Prostate gland (tissue), 2 donors: ENCODE results near the gene TMEM221. TPM values are rescaled to one million over a fixed set of nuclear protein-coding genes. Genes with fewer than 3 reads are reported as not detected.

ENCODE experiments used
- DNase-seq: peaks from one replicate; pipeline ENCODE4 v3.0.0-alpha.2; 2019; ENCODE audit warnings: low spot score
- H3K27ac ChIP-seq, 2 donors: fragments of 200-600 bp; sonication (generic); 2 replicates each; pipeline ENCODE4 v1.5.1; 2017 to 2019
- H3K27me3 ChIP-seq: fragments of 200-600 bp; sonication (generic); replicated peaks from 2 replicates; pipeline ENCODE4 v1.5.1; 2019; ENCODE audit not compliant: insufficient read depth
- H3K36me3 ChIP-seq, 2 donors: fragments of 200-600 bp; sonication (generic); 1 replicate in 1 of 2; 2 replicates in 1 of 2; pipeline versions ENCODE4 v1.5.1 to v1.8.1; 2017 to 2019
- H3K4me1 ChIP-seq: fragments of 200-600 bp; sonication (generic); replicated peaks from 2 replicates; pipeline ENCODE4 v1.5.1; 2019
- H3K4me3 ChIP-seq, 2 donors: fragments of 200-600 bp; sonication (generic); 2 replicates each; pipeline ENCODE4 v1.5.1; 2017 to 2019
- H3K9me3 ChIP-seq: fragments of 200-600 bp; sonication (generic); 2 replicates; pipeline ENCODE4 v1.5.1; 2017
- CTCF ChIP-seq, 4 experiments: fragments of 200-600 bp in 2 of 4; fragments of 450-650 bp in 2 of 4; sonication (generic) in 2 of 4; IDR thresholded peaks; 1 replicate in 3 of 4; 2 replicates in 1 of 4; pipeline ENCODE4 v1.5.1; 2016 to 2019; ENCODE audit warnings: antibody characterized with exemption in 4 of 4, mild to moderate bottlenecking in 2 of 4, moderate library complexity in 2 of 4
- POLR2A ChIP-seq: fragments of 450-650 bp; IDR thresholded peaks from one replicate; pipeline ENCODE4 v1.6.1; 2016; ENCODE audit warnings: antibody characterized with exemption, mild to moderate bottlenecking
- POLR2AphosphoS5 ChIP-seq: sonication (generic); formaldehyde crosslinking; IDR thresholded peaks from one replicate; pipeline ENCODE4 v1.6.1; 2017; ENCODE audit warnings: antibody characterized with exemption
- WGBS: methylation state at CpG from one replicate; pipeline ENCODE4 v1.1.5; 2018; 5-methylcytosine and 5-hydroxymethylcytosine counted together
- intact Hi-C: fragments of 100-400 bp; cut with DNase I; formaldehyde crosslinking; loops from one replicate; pipeline ENCODE4 v1.14.2; 2022
- total RNA-seq, 2 donors: library from RNA; depleted of rRNA; stranded (reverse); fragments of >200 nt; gene quantifications; one replicate each; pipeline ENCODE4 v1.1.0, GENCODE V29; 2016

The TMEM221 gene
- total RNA-seq, 2 donors from 2014 or later, result 1.4 to 1.7 TPM

- no peak within 1 kb of the TSS for H3K27ac ChIP-seq
- H3K4me1 ChIP-seq, result no peaks in the 10 kb centered on the region
- H3K27me3 ChIP-seq, result peaks cover 2% of the 10 kb centered on the region
- H3K36me3 ChIP-seq, result no peaks in the 10 kb centered on the region
- no peak within 1 kb of the TSS for H3K4me3 ChIP-seq
- 89% methylated on average over 26 of the region's 26 CpGs for WGBS
- TF ChIP-seq CTCF (IDR thresholded peaks at IDR 0.05) (no peak), POLR2A (no peak), POLR2AphosphoS5 (no peak)
- no peak for DNase-seq
- intact Hi-C loops, result no loop called here
- H3K9me3 ChIP-seq, result no peaks in the 10 kb centered on the region
These were observed 12.1 kb upstream of the TMEM221 start, which contains the start of gene NXNL1 for GRCh38 chr19:17460372-17461230. NXNL1 (minus strand) TSS chr19:17460926; CDS start chr19:17460869, 57 bp downstream.

GRCh38 chr19:17458970-17459369, 10.5 kb upstream of the TMEM221 start:
- TF ChIP-seq CTCF (IDR thresholded peaks at IDR 0.05) (no peak), POLR2A (no peak), POLR2AphosphoS5 (no peak)
- 40% methylated on average over 3 of the region's 3 CpGs for WGBS
- Histone ChIP-seq H3K9me3 (no peaks in the 10 kb centered on the region), H3K27ac (no peak overlapping the region), H3K4me1 (no peaks in the 10 kb centered on the region), H3K27me3 (peaks cover 6% of the 10 kb centered on the region), H3K36me3 (no peaks in the 10 kb centered on the region), H3K4me3 (no peak overlapping the region)
- DNase-seq, result no peak
- intact Hi-C loops, result no loop called here

GRCh38 chr19:17457616-17458015, 9.1 kb upstream of the TMEM221 start:
- intact Hi-C loops, result no loop called here
- H3K4me1 ChIP-seq, result no peaks in the 10 kb centered on the region
- H3K4me3 ChIP-seq, result no peak overlapping the region
- H3K27me3 ChIP-seq, result peaks cover 6% of the 10 kb centered on the region
- 46% methylated on average over 6 of the region's 6 CpGs for WGBS
- no peak for TF ChIP-seq CTCF (IDR thresholded peaks at IDR 0.05)
- TF ChIP-seq POLR2A, result no peak
- TF ChIP-seq POLR2AphosphoS5, result no peak
- H3K9me3 ChIP-seq, result no peaks in the 10 kb centered on the region
- DNase-seq, result no peak
- no peak overlapping the region for H3K27ac ChIP-seq
- H3K36me3 ChIP-seq, result no peaks in the 10 kb centered on the region

GRCh38 chr19:17456127-17456526, 7.7 kb upstream of the TMEM221 start:
- no peak for DNase-seq
- intact Hi-C loops, result no loop called here
- H3K4me3 ChIP-seq, result no peak overlapping the region
- no peaks in the 10 kb centered on the region for H3K36me3 ChIP-seq
- peaks cover 6% of the 10 kb centered on the region for H3K27me3 ChIP-seq
- TF ChIP-seq POLR2A, result no peak
- TF ChIP-seq CTCF (IDR thresholded peaks at IDR 0.05), result no peak
- no peak for TF ChIP-seq POLR2AphosphoS5
- H3K9me3 ChIP-seq, result no peaks in the 10 kb centered on the region
- 78% methylated on average over 11 of the region's 11 CpGs for WGBS
- no peaks in the 10 kb centered on the region for H3K4me1 ChIP-seq
- no peak overlapping the region for H3K27ac ChIP-seq
